Measurements from ENCODE around the gene RALGDS. TPM values are rescaled to one million over a fixed set of nuclear protein-coding genes. Genes with fewer than 3 reads are reported as not detected.

Gene RALGDS
- total RNA-seq, 1 donor, result 13.8 TPM

GRCh38 chr9:133057553-133057952 lies 63.5 kb downstream of the RALGDS start:
- TF ChIP-seq, protein P1, sequence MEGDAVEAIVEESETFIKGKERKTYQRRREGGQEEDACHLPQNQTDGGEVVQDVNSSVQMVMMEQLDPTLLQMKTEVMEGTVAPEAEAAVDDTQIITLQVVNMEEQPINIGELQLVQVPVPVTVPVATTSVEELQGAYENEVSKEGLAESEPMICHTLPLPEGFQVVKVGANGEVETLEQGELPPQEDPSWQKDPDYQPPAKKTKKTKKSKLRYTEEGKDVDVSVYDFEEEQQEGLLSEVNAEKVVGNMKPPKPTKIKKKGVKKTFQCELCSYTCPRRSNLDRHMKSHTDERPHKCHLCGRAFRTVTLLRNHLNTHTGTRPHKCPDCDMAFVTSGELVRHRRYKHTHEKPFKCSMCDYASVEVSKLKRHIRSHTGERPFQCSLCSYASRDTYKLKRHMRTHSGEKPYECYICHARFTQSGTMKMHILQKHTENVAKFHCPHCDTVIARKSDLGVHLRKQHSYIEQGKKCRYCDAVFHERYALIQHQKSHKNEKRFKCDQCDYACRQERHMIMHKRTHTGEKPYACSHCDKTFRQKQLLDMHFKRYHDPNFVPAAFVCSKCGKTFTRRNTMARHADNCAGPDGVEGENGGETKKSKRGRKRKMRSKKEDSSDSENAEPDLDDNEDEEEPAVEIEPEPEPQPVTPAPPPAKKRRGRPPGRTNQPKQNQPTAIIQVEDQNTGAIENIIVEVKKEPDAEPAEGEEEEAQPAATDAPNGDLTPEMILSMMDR (IDR thresholded peaks at IDR 0.05; ENCODE audit: insufficient read depth, low read depth, low read length), result no peak
- no peak for DNase-seq (ENCODE audit: low read depth)

GRCh38 chr9:133057006-133057405 lies 64.0 kb downstream of the RALGDS start:
- H3K4me3 ChIP-seq (ENCODE audit: low read depth, low read length), result no peak overlapping the region
- TF ChIP-seq, protein P1 (IDR thresholded peaks at IDR 0.05; ENCODE audit: insufficient read depth, low read depth, low read length), result no peak
- DNase-seq (ENCODE audit: low read depth), result no peak

More at GRCh38 chr9:133057553-133057952, 63.5 kb downstream of the RALGDS start:
- H3K4me3 ChIP-seq (ENCODE audit: low read depth, low read length), result no peak overlapping the region

- DNase-seq (ENCODE audit: low read depth), result no peak
Measured at GRCh38 chr9:133056533-133056932, 64.5 kb downstream of the RALGDS start.

GRCh38 chr9:133055788-133056420 lies 65.1 kb downstream of the RALGDS start:
- no peak overlapping the region for H3K4me3 ChIP-seq (ENCODE audit: low read depth, low read length)
- TF ChIP-seq, protein P1 (IDR thresholded peaks at IDR 0.05; ENCODE audit: insufficient read depth, low read depth, low read length), result no peak
- no peak for DNase-seq (ENCODE audit: low read depth)

More at GRCh38 chr9:133056533-133056932, 64.5 kb downstream of the RALGDS start:
- H3K4me3 ChIP-seq (ENCODE audit: low read depth, low read length), result no peak overlapping the region
- TF ChIP-seq, protein P1 (IDR thresholded peaks at IDR 0.05; ENCODE audit: insufficient read depth, low read depth, low read length), result no peak

GRCh38 chr9:133054966-133055365 lies 66.1 kb downstream of the RALGDS start:
- TF ChIP-seq, protein P1 (IDR thresholded peaks at IDR 0.05; ENCODE audit: insufficient read depth, low read depth, low read length), result no peak
- H3K4me3 ChIP-seq (ENCODE audit: low read depth, low read length), result no peak overlapping the region
- DNase-seq (ENCODE audit: low read depth), result peak; percentile 72

DNA sequence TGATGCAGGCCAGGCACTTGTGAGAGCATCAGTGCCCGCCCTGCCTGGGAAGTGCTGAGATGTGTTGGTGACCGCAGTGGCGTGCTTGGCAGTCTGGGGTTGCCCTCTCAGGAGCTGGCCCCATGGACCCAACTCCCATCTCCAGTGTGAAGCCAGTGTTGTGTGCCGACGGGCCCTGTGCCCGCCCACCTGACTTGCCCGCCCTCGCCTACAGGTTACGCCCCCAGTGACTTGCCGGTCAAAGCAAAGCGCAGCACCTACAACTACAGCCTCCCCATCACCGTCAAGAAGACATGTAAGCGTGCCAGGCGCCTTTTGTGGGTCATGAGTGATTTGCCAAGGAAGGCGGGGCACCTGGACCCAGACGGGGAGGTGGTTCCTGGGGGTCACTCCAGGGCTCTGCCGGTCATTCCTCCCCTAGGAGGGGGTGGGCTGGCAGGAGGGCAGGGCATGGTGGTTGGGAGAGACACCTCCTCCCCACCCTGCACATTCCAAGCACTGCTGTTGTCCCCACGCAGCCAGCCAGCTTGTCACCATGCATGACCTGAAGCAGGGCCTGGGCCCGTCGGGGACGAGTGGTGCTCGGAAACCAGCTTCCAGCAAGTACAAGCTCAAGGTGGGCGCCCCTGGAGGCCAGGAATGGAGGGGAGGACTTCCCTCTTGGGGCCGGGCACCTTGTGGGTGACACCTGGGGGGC lies 66.7 kb downstream of the RALGDS start:
- no peak for DNase-seq (ENCODE audit: low read depth)
- TF ChIP-seq, protein P1 (IDR thresholded peaks at IDR 0.05; ENCODE audit: insufficient read depth, low read depth, low read length), result no peak
- H3K4me3 ChIP-seq (ENCODE audit: low read depth, low read length), result no peak overlapping the region
